HT1080 (cell line): ENCODE results near the gene OR5AC2. TPM values are rescaled to one million over a fixed set of nuclear protein-coding genes. Genes with fewer than 3 reads are reported as not detected.

Experiments used
- total RNA-seq: library from RNA; depleted of rRNA; stranded (reverse); fragments of >200 nt; shearing (Covaris generic); gene quantifications from 2 replicates; pipeline ENCODE4 v1.2.3, GENCODE V29; 2014; rRNA removed

Gene OR5AC2
- total RNA-seq, 1 experiment from 2014 or later = not detected

Other genes starting within 250 kb of the OR5AC2 start
- gene RIOX2, start 114.7 kb upstream of the OR5AC2 start, total RNA-seq = 39.4 and 43.1 TPM in 2 replicates
- gene GABRR3, start 51.9 kb upstream of the OR5AC2 start, total RNA-seq = not detected in 2 replicates
- not detected in 2 replicates for gene OR5H1, start 43.5 kb downstream of the OR5AC2 start, total RNA-seq
- gene OR5H14, start 60.3 kb downstream of the OR5AC2 start, total RNA-seq = not detected in 2 replicates
- gene OR5H15, start 79.5 kb downstream of the OR5AC2 start, total RNA-seq = not detected in 2 replicates
- not detected in 2 replicates for gene OR5H6, start 177.1 kb downstream of the OR5AC2 start, total RNA-seq
- not detected in 2 replicates for gene OR5H2, start 195.3 kb downstream of the OR5AC2 start, total RNA-seq